GM18873 (cell line): ENCODE data around the gene MARF1.
"Not testable (repeated sequence)": the region's sequence is repeated elsewhere in the genome, so short reads cannot be mapped to it uniquely, and the experiment has no call there.

ENCODE experiments used
- ATAC-seq: cut with Tn5 transposase; IDR thresholded peaks from one replicate; pipeline ENCODE4 v1.9.1; 2021; ENCODE audit warnings: mild to moderate bottlenecking, moderate library complexity, moderate number of reproducible peaks; ENCODE audit not compliant: unreplicated experiment, low FRiP score

MARF1 gene

DNA sequence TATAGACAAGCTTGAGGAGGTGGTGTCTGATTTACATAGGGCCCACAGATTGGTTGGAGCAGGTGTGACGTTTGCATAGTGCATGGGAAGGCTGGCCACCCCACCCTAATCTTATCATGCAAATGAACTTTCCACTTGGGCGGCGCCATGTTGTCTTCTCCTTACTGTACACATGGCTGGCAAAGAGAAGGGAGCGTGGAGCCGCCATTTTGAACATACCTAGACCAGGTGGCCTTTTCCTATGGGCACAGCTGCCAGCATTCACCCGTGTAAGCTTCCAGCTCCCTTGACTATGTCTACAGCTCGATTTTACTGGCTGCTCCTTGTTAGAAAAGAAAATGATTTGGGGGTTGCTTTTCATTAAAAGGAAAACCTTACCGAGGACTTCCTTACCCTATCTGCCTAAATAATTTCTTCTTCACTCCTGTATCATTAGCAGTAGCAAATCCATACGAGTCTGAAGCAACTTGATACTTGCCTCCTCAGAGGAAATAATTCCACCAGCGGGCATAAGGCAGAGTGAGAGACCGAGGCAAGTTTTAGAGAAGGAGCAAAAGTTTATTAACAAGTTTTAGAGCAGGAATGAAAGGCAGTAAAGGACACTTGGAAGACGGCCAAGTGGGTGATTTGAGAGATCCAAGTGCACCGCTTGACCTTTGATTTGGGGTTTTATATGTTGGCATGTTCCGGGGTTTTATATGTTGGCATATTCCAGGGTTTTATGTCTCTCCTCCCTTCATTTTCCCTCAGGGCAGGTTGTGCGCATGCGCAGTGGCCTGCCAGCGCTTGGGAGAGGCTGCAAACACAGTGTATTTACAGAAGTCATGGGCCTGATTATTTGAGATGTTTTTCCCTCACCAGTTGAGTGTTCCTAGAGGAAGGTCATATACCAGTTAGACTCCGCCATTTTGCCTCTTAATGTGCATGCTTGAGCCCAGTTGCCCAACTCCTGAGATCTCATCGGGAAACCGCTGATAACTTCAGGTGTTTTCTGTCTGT, 65.7 kb downstream of the MARF1 start:
- no peak for ATAC-seq

DNA sequence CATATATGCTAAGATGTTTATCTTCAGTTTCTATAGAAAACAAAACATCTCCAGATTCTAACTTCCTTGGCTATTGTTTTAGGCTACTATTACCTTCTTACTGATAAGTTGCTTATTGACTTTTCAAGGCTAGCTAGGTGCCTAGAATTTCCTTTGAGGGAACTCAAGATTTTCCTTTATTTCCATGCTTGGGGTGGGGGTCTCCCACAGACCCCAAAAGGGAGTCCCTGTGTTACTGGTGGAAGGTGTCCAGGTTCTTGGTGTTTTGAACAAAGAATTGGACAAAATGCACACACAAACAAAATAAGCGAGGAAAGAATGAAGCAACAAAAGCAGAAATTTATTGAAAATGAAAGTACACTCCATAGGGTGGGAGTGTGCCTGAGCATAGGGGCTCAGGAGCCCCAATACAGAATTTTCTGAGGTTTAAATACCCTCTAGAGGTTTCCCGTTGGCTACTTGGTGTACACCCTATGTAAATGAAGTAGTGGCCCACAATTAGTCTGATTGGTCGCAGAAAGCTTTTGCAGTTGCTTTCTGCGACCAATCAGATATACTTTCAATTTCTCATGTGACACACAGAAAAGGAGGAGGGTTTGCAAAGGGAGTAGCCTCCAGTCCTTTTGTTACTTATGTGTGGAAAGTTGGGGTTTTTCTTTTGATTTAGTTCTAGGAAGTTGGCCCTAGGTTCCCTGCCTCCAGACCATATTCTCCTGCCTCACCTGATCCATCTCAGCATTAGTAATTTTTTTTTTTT, 67.5 kb downstream of the MARF1 start:
- ATAC-seq = no peak

DNA sequence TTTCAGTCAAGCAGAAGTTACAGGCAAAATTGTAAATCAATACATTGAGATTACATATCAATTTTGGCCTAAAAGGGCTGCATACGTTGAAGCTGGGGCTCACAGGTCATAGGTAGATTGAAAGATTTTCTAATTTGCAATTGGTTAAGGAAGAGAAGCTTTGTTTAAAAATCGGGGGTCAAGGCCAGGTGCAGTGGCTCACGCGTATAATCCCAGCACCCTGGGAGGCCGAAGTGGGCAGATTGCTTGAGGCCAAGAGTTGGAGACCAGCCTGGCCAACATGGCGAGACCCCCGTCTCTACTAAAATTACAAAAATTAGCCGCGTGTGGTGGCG, 68.4 kb downstream of the MARF1 start:
- no peak for ATAC-seq

DNA sequence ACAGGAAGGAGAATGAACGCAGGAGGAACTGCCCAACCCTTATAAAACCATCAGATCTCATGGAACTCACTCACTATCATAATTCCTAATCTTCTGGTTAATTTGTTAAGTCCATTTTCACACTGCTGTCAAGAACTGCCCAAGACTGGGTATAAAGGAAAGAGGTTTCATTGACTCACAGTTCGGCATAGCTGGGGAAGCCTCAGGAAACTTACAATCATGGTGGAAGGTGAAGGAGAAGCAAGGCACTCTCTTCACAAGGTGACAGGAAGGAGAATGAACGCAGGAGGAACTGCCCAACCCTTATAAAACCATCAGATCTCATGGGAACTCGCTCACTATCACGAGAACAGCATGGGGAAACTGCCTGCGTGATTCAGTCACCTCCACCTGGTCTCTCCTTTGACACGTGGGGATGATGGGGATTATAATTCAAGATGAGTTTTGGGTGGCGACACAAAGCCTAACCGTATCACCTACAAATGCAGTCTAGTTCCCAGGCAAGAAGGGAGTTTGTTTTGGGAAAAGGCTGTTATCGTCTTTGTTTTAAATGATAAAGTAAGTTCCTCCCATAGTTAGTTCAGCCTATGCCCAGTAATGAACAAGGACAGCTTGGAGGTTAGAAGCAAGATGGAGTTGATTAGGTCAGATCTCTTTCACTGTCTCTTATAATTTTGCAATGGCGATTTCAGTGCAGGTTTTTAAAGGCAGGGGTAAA, 68.9 kb downstream of the MARF1 start:
- not testable (repeated sequence) for ATAC-seq

DNA sequence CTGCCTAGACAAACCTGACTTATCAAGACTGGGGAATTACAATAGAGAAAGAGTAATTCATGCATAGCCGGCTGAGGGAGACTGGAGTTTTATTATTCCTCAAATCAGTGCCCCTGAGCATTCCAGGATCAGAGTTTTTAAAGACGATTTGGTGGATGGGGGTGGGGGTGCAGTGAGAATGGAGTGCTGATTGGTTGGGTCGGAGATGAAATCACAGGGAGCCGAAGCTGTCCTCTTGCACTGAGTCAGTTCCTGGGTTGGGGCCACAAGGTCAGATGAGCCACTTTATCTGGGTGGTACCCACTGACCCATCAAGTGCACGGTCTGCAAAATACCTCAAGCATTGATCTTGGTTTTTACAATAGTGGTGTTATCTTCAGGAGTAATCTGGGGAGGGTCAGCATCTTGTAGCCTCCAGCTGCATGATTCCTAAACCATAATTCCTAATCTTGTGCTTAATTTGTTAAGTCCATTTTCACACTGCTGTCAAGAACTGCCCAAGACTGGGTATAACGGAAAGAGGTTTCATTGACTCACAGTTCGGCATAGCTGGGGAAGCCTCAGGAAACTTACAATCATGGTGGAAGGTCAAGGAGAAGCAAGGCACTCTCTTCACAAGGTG, 69.6 kb downstream of the MARF1 start:
- no peak for ATAC-seq

DNA sequence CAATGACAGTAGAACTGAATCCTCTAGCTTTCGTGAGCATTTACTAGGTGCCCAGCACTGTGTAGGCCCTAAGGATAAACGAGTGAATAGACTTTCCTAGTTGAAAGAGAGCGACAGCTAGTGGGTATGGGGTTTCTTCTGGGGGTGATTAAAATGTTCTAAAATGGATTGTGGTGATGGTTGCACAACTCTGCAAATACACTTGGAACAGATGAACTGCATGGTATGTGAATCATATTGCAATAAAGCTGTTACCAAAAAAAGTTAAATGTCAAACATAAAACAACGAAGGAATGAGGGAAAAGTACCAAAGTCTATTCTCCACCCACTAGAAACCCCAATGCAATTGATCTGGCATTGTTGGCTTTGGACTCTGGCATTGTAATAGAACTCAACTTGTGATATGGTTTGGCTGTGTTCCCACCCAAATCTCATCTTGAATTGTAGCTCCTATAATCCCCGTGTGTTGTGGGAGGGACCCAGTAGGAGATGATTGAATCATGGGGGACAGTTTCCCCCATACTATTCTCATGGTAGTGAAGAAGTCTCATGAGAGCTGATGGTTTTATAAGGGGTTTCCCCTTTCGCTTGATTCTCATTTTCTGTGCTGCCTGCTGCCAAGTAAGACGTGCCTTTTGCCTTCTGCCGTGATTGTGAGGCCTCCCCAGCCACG, 70.5 kb downstream of the MARF1 start:
- no peak for ATAC-seq

DNA sequence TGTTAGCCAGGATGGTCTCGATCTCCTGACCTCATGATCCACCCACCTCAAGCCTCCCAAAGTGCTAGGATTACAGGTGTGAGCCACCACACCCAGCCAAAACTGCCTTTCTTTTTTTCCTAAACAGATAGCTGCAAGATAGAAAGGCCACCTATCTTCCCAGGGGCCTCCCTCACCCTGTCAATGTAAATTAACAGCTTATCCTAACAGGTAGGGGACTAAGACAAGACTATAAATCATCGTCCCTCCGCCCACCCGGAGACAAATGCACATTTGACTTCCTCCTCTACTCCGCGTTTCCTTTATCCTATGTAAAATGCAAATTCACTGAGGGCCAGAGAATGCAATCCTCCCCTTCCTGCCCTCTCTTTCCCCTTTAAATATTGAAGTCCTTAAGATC, 71.4 kb downstream of the MARF1 start:
- no peak for ATAC-seq

DNA sequence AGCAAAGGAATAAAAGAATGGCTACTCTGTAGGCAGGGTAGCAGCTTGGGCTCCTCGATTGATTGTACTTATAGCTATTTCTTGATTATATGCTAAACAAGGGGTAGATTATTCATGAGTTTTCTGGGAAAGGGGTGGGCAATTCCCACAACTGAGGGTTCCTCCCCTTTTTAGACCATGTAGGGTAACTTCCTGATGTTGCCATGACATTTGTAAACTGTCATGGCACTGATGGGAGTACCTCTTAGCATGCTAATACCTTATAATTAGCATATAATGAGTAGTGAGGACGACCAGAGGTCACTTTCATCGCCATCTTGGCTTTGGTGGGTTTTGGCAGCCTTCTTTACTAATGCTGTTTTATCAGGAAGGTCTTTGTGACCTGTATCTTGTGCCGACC, 72.3 kb downstream of the MARF1 start:
- ATAC-seq = not testable (repeated sequence)

DNA sequence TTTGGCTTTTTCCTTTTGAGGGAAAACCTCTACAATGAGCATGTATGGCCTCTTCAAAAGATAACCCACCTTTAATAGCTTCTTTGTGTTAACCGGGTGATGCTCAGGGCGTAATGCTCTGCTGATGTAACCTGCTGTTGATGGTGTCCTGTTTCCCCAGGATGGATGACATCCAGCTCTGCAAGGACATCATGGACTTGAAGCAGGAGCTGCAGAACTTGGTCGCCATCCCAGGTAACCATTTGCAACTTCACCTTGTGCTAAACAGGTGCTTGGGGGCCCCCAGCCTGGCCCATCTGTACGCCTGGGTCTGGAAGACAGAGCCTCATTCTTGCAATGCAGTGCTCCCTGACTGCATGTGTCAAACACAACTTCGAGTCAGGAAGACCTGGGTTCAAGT, 75.1 kb downstream of the MARF1 start:
- no peak for ATAC-seq

DNA sequence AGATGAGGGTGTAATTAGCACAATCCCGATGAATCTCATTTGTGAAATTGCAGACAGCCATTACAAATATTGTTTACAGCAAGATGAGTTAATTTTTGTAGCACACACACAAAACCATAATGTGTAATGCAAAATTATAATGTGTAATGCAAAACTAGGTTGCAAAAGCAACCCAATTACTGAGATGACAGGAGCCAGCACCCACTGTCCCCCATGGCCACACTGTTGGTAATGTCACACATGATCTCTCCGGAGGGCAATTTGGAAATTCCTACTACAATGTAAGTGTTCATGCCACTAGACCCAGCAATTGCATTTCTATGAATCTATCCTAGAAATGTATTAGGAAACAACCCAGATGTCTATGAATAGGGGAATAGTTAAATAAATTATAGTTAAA, 76.9 kb downstream of the MARF1 start:
- no peak for ATAC-seq

DNA sequence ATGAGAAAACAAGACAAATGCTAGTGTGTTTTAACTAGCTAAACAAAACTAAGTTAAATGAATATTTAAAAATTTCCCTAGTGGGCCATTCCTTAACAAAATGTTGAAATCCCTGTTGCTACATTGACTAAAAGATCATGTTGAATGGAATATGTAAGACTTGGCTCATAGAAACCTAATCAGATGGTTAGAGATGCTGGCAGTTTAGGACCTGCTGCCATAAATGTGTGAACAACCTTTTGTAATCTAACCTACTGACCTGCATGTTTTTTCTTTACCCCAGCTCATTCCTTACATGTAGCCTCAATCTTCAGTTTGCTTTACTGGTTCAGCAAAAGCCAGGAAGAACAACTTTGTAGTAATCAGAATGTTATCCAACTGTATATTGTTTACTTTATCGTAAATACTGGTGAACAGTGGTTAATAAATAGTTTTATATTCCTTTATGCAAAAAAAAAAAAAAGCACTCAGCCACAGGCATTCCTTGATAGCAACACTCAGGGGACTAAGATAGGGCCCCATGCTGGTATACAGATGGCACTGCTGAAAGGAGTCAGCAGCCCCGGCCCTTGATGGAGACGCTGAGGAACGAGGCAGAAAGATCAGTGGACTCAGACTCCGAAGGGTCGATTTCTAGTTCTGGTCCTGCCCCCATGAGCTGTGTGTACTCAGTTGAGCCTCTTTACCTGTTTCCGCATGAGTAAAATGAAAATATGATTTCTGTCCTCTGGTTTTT, 78.2 kb downstream of the MARF1 start:
- ATAC-seq = no peak

DNA sequence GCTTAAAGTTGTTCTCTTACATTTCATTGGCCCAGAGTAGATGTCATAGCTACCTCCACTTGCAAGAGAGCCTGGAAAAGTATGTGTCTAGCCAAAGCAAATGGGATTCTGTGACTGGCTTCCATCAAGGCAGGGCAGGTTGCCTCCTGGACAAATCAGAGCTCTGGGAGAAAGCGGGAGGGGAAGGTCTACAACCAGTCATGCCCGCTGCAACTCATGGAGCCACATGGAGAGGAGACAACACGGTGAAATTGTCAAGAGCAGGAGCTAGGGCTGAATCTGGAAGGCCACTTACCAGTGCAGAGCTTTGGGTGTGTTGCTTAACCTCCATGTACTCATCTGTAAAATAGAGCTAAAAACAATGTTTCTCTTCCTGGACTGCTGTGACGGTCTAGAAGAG, 83.8 kb downstream of the MARF1 start:
- no peak for ATAC-seq

DNA sequence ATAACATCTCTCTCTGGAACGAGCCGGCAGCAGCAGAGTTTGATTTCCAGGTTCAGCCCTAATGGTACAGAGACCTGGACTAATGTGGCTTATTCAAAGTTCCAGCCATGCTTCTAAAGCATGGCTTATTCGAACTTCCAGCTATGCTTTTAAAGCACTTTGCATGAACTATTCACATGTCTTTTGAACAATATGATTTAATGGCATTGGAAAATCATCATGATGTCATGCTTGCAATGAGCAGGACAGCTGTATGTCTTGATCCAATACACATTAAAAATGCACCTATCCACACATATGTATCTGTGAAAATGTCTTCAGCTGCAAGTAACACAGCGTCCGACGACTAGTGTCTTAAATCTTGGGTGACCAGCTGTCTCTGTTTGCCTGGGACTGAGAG, 85.7 kb downstream of the MARF1 start:
- ATAC-seq = no peak

DNA sequence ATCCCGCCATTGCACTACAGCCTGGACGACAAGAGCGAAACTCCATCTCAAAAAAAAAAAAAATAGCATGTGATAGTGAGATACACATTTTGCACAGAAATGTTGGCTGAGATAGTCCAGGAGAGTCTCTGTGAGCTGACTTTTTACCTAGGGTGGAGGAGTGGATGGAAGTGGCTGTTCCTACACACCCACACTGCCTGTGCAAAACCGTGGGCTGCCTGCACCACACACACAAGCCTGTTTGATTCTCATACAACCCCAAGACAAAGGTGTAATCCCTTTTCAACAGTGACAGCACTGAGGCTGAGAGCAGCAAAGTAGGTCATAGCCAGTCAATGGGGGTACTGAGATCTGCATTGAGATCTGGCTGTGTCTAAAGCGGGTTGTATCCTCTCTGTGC, 86.8 kb downstream of the MARF1 start:
- no peak for ATAC-seq

DNA sequence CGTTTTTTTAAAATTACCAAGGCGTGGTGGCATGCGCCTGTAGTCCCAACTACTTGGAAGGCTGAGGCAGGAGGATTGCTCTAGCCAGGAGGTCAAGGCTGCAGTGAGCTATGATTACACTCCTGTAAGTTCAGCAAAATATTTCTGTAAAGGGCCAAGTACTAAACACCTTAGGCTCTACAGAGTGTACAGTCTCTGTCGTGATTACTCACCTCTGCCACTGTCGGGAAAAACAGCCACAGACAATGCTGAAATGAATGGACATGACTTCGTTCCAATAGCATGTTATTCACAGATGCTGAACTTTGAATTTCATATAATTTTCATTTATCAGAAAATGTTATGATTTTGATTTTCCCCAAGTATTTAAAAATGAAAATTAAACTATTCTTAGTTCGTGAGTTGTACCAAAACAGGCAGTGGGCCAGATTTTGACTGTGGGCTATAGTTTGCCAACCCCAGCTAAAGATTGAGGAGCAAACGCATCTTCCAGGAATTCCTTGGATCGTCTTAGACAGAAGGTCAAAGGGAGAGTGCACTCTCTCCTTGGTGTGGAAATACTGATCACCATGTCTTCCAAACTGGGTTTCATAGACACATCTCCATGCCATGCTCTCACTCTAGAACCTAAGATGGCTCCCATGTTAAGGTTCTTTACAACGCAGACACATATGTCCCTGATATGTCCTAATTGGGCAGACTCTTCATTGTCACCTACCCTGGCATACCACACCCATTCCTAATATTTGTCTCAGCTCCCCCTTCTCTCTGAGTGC, 89.5 kb downstream of the MARF1 start:
- no peak for ATAC-seq

DNA sequence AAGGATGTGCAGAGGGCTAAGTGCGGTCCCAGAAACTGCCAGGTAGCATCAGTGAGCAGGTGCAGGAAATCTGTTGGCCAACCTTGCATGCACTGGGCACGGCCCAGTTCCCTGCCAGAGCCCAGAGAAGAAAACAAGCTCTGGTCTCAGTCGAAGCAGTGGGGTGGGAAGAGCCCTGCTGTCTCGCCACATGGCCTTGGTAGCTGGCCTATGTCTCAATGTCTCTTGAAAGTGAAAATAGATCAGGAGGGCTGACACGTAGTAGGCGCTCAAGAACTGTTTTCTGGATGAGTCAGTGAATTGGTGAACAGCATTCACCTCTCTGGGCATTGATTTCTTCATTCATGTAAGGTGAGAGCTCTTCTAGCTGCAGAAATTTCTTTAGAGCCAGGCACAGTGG, 90.4 kb downstream of the MARF1 start:
- ATAC-seq = no peak

DNA sequence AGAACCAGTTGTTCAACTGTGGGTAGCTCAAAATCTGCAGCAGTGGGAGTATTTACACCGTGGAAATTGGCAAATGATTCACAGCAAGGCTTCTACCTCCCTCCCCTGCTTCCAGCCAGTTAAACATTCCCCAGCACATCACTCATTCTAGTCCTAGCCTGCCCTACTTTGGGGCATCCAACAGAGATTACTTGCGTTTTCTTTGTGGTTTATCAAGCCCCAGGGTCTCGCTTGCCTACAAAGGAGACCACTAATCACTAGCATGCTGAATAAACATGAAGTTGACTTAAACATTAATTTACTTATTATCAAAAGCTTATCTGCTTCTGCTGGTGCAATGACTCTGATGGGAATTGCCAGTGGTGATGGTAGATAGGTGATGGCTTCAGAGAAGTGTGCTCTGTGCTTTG, 94.5 kb downstream of the MARF1 start:
- ATAC-seq = no peak

DNA sequence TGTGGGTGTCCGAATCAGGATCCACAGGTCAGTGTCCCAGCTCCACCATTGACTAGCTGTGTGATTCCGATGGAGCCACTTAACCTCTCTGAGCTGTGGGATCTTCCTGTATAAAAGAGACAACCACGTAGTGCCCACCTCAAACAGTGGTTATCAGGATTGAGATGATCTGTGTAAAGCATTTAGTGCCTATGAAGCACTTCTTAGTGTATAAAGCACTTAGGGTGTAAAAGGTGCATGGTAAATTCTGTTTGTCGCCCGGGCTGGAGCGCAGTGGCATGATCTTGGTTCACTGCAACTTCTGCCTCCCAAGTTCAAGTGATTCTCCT, 95.2 kb downstream of the MARF1 start:
- ATAC-seq = no peak
